SKM-1 (cell line): ENCODE measurements around the gene ARHGEF40.
A peak's percentile ranks its signal among the peaks of the same experiment; 100 is the strongest.

Source experiments
- DNase-seq: peaks from one replicate; lab custom pipeline; 2025; ENCODE audit not compliant: unreplicated experiment; lab: John Stamatoyannopoulos, UW

ARHGEF40 gene

DNA sequence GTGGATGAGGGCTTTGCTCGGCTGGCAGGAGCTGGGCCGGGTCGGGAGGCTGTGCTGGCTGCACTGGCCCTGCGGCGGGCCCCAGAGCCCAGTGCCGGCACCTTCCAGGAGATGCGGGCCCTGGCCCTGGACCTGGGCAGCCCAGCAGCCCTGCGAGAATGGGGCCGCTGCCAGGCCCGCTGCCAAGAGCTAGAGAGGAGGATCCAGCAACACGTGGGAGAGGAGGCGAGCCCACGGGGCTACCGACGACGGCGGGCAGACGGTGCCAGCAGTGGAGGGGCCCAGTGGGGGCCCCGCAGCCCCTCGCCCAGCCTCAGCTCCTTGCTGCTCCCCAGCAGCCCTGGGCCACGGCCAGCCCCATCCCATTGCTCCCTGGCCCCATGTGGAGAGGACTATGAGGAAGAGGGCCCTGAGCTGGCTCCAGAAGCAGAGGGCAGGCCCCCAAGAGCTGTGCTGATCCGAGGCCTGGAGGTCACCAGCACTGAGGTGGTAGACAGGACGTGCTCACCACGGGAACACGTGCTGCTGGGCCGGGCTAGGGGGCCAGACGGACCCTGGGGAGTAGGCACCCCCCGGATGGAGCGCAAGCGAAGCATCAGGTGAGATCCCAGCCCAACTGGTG is 11.5 kb downstream of the ARHGEF40 start:
- DNase-seq, result no peak

DNA sequence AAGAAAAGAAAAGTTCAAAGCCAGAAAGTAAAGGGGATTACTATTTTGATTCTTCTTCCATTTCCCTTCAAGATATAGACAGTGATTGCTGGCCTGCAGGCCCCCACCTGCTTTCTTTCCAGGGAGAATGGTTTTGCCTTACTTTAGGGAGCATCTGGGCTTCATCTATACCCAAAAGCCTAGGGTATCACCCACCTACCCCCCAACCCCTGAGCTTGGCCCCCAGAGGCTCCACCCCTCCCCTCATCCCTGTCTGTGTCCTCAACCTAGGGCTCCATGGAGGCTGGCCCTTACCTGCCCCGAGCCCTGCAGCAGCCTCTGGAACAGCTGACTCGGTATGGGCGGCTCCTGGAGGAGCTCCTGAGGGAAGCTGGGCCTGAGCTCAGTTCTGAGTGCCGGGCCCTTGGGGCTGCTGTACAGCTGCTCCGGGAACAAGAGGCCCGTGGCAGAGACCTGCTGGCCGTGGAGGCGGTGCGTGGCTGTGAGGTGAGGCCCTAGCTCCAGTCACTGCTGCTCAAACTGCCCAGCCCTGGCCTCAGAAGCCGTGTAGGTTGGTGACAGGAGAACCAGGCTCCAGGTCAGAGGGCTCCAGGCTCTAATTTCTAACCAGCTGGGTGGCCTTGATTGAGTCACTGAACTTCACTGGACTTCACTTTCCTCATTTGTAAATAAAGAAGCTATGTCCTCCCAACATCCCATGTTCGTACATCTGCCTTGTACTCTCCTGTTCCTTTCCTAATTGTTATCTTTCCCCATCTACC is 13.6 kb downstream of the ARHGEF40 start:
- no peak for DNase-seq

DNA sequence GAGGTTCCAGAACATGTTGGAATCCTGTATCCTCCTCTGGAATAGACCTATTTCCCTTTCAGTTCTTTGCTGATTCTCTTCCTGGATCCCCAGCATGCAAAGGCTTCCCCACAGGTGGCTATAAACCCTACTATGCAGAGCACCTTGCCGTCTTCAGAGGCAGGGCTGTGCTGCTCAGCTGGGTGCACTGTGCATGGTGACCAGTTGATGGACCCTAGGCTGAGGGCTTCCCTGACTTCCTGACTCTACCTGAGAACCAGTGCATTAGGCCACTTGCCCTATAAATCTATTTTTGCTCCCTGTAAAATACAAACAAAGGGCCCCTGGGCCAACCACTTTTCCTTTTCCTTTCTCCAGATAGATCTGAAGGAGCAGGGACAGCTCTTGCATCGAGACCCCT is 14.3 kb downstream of the ARHGEF40 start:
- DNase-seq, result no peak

DNA sequence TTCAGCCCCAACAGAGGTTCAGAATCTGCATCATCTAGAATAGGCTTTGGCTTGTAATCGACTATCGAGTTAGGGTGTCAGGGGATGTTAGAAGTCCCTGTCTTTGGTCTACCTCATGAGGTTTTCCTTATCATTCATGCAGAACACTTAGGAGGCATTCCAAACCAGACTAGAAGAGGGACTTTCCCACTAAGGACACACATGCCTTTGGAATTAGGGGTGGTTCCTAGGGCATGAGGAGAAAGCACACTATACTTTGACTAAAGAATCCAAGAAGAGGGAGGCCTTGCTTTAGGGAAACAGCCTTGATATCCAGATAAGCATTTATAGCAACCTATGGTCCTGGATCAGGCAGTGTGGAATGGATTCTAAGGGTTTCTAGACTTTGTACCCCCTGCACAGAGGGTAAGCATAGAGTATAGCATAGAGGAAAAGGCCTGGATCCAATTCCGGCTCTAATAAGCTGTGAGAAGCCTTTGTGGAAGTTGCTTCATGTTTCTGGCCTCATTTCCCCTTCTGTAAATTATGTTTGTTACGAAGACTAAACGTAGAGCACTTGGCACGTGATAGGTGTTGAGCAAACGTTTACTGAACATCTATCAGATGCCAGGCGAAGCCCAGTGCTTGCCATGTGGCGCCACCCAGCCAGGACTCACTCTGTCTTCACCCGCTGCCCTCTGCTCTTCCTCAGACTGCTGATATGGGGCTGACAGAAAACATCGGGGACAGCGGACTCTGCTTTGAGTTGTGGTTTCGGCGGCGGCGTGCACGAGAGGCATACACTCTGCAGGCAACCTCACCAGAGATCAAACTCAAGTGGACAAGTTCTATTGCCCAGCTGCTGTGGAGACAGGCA is 15.1 kb downstream of the ARHGEF40 start:
- no peak for DNase-seq

DNA sequence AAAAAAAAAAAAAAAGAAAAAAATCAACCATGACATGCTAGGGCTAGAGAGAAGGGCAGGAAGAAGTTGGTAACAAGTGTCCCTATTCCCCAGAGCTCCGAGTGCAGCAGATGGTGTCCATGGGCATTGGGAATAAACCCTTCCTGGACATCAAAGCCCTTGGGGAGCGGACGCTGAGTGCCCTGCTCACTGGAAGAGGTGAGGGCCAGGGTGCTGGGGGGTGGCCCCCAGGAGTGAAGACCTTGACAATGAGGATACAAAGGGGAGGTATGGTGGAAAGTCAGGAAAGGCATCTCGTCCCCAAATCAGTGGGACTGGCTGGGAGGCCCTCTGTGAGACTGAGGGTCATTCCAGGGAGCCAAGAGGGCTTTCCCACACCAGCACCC is 16.8 kb downstream of the ARHGEF40 start:
- no peak for DNase-seq

DNA sequence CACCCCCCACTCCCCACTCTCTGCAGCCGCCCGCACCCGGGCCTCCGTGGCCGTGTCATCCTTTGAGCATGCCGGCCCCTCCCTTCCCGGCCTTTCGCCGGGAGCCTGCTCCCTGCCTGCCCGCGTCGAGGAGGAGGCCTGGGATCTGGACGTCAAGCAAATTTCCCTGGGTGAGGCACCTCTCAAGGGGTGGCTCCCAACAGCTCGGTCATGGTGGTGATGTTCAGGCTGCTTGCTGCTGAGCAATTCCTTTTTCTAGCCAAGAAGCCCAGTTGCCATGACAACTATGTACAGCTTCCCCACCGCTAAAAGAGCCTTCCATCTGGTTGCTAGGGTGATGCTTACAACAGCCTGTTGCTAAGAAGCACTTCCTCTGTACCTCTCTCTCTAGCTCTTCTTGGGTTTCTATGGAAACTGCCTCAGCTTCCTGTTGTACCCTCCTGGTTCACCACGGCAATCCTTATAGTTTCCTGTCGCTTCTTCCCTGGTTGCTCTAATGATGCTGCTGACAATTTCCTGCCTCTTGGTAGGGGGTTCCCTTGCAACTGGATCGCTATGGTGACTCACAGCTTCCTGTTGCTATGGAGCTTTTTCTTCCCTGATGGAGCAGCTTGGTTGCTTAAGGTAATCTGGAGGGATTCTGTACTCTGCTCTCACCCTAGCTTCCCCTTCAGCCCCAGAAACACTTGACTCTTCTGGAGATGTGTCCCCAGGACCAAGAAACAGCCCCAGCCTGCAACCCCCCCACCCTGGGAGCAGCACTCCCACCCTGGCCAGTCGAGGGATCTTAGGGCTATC is 17.4 kb downstream of the ARHGEF40 start:
- peak; percentile 22 for DNase-seq

DNA sequence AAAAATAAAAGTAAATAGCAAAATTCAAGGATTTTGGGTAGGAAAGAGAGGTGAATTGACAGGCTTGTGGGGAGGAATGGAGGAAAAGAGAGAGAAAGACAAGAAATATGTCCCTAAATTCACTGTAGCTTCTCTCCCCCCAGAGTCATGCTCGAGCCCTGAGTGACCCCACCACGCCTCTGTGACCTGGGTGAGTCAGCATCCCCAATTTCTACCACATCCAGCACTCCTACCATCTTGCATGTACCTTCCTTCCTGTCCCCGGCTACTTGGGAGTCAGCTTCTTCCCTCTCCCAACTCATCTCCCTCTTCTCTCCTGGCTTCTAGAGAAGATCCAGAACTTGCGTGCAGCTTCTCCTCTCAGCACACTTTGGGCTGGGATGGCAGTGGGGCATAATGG is 18.6 kb downstream of the ARHGEF40 start:
- DNase-seq, result no peak

DNA sequence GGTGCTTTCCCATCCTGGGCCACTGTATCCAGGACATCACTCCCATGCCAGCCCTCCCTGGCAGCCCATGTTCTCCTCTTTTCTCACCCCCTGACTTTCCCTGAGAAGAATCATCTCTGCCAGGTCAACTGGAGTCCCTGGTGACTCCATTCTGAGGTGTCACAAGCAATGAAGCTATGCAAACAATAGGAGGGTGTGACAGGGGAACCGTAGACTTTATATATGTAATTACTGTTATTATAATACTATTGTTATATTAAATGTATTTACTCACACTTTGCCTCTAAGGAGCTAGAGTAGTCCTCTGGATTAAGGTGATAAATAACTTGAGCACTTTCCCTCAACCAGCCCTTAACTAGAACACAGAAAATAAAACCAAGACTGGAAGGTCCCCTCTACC is 19.2 kb downstream of the ARHGEF40 start:
- no peak for DNase-seq

DNA sequence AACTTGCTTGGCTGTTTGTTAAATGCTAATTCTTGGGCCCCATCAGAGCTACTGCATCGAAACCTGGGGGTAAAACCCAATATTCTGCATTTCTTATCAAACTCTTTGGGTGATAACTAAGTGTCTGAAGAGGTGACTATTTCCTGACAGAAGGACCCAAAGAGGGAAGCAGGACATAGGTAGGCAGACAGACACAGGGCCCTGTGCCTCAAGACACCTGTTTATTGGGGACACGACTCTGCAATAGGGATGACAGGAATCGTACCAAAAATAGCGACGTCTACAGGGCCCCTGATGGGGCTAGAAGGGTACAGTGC is 19.7 kb downstream of the ARHGEF40 start:
- DNase-seq, result no peak

DNA sequence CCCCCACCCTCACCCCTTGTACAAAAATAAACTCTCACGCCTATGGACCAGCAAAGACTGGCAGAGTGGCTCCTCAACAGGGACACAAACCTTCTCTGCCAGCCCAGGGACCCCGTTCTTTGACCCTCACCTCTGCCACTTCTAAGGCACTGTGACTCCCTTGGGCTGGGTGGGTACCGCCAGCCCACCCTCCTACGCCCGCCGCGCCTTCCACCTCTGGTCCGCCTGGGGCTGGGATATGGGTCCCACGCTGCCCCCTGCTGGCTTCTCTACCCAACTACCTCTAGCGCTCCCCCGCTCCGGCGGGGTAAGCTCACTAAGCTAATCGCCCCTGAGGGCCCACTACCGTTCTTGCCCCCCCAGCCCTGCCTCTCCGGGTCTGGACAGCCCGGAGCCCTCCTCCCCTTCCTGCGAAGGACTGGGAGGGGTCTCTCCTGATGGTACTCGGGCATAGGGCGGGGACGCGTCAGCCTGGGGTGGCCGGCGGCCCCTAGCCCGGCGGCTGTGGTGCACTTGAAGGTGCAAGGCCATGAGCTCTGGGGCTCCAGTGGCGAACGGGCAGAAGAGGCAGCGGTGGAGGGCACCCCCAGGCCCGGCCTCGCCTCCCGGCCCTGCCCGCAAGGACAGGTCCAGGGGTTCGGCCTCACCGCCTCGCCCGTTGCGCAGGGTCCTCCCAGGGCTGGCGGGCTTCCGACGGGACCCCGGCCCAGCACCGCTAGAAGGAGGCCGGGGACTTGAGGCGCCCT is 20.3 kb downstream of the ARHGEF40 start:
- DNase-seq, result no peak

DNA sequence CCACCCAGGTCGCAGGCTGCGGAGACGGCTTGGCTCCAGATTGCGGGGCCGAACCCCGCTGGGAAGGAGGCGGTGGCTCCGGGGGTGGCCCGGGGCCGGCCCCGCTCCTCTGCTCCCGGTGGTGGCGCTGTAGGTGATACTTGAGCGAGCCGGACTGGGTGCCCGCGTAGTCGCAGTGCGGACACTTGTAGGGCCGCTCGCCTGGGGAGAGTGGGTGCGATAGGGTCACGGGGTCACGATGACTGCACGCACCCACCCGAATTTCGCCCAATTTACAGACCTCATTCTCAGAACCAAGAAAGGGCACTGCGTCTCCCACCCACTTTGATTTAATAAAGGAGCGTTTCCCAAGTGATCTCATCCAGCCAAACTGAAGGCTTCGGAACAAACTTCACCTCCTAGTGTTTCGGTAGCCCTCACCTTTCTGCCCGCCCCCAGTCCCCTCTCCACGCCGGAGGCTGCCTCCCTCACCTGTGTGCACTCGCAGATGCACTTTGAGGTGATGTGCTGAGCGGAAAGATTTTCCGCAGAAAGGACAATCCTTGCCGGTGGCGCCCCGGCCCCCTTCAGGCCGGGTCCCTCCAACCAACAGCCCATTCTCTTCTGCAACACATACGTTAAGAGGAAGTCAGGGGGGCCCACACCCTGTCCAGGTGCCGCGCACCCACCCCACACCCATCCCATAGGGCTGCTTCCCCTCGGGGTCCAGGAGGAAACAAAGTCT is 21.0 kb downstream of the ARHGEF40 start:
- no peak for DNase-seq

DNA sequence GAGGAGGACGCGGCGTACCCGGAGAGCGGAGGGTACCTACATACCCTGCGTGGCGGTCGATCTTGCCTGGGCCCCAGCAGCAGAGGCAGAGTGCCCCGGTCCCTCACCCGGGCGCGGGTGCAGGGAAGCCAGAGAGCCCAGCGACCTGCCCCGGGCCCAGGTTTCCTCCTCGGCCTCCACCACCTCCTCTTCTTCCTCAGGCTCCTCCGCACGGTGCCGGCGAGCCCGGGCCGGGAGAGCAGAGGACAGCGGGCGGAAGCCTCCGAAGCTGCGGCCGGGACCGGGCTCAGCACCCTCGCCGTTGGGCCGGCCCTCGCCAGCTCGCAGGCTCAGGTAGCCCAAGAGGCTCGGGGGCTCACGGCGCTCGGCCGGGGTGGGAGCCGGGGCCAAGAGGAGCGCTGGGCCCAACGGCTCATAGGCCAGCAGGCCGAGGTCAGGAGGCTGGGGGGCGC is 21.7 kb downstream of the ARHGEF40 start:
- no peak for DNase-seq

DNA sequence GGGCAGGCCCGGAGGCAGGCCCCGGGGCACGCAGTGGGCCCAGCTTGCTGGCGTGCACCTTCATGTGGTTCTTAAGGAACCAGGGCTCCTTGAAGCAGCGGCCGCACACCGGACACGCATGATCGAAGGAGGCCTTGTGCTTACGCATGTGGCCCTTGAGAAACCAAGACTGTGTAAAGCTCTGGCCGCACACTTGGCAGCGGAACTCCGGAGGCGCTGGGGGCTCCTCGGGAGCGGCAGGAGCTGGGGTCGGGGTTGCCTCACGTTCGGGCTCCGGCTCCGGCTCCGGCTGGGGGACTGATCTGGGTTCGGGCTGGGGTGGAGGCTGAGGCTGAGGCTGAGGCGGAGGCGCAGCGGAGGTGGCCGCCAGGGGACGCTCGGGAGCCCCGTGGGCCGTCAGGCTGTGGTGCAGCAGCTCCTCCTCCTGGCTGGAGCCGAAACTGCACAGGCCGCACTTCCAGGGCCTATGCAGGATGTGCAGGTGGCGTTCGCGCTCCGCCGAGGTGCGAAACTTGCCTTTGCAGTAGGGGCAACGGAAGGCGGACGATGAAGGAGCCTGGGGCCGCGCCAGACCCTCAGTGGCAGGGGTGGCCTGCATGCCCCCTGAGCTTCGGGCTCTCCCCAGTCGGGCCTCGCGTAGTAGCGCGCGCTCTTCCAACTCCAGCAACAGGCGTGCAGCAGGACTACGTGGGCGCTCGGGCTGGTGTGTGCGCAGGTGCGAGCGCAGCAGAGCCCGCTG is 22.3 kb downstream of the ARHGEF40 start:
- DNase-seq, result peak; percentile 11

DNA sequence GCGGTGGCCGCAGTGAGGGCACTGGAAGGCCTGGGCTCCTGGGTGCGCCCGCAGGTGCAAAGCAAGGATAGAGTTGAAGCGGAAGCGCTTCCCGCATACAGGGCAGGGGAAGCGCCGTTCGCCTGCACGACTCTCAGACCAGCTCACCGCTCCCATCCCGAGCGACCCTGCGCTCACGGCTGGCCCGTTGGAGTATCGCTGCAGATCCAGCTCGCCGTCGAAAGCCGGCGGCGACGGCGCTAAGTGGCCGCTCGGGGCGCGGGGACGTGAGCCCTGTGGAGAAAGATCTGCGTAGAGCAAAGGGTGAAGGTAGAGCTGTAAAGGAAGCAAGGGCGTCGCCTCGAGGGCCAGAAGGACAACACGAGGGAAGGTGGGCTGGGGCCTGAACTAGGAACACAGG is 22.9 kb downstream of the ARHGEF40 start:
- no peak for DNase-seq

DNA sequence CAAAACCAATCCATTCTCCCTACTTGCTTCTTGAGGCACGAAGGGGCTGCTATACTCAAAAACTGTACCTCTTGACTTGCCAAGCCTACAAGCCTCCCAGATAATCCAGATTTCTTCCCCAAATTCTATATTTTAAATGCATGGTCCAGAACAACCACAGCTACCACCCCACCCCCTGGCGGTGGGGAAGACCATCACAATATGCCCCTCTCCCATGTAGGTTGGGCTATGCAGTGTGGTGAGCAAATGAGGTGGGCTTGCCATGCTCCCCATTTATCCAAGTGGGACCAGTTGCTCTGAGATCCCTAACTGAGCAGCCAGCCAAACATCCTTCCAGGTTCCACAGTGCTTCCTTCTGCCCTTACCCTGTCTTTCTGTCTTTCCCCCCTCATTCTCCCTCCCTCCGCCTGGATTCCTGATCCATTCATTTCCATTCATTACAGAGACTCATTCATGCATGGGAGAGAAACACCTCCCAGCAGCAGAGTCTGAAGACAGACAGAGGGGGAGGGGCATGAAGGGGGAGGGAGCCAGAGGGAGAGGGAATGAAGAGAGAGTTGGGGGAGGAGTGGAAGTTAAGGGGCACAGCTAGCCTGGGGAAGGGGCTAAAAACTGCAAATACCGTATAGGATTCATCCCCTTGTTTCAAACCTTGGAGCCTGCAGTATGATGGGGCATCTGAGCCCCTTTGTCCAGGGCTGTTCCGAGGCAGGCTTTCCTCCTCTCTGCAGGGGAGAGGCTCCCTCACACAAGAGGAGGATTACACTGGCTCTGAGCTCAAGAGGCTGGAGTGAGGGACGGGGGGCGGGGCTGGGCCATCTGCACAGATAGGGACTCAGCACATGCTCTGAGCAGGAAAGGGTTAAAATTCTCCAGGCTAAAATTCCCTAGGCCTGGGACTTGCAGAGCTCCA is 23.9 kb downstream of the ARHGEF40 start:
- no peak for DNase-seq

DNA sequence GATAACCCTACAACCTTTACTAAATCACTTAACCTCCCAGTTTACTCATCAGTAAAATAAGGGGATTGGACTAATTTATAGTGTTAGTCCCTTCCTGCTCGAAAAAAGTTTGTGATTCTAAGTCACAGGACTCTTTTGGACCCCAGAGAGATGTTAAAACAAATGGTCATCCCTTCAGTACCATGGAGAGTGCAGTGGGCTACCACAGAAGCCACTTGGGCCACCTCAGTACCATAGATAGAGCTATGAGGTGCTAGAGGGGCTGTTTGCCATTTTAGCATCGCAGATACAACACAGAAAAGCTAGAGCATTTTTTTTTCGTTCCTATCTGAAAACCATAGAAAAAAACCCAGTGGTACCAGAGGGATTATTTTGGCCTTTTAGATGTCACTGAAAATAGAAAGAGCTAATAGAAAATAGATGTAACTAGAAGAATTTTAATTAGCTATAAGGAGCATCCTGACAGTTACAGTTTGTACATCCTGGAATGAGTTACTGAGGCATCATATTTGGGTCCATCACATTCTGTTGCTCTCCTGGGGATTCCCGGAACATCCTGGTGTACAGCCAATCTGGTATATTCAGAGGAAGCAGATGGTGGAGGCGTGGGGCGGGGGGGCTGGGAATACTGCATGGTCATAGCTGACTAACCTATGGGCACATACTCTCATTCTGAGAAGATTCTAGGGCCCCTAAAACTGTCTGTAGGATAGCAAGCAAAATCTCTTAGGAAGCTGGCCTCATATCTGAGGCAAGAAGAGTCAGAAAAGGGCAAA is 25.5 kb downstream of the ARHGEF40 start:
- no peak for DNase-seq

DNA sequence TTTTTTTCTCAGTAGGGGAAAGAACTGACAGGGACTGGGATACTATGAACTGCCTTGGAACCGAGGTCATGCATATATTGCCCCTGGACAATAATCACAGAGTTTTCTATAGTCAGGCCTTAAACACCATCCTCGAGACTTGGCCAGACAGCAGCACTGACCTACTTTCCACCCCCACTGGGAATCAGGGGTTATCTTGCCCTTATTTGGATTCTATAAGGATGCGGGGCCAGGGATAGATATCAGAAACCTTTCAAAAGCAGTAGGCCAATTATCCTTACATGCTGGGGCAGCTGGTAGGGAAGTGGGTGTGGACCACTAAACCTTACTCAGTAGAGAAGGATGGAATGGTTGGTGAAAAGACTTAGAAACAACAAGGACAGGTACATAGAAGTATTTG is 26.3 kb downstream of the ARHGEF40 start:
- DNase-seq, result no peak
